H4 (cell line): ENCODE measurements around the gene TNFAIP8L2. TPM values are rescaled to one million over a fixed set of nuclear protein-coding genes. Genes with fewer than 3 reads are reported as not detected.

ENCODE experiments used
- DNase-seq: peaks from one replicate; pipeline ENCODE4 v3.0.0-alpha.2; 2015; ENCODE audit warnings: low spot score
- total RNA-seq: library from RNA; depleted of rRNA; stranded (reverse); fragments of >200 nt; shearing (Covaris generic); gene quantifications from 2 replicates; pipeline ENCODE4 v1.2.3, GENCODE V29; 2014; rRNA removed

Gene TNFAIP8L2
- total RNA-seq = not detected in 2 replicates

- DNase-seq = no peak
Measured at GRCh38 chr1:151156515-151156819, at the start of gene TNFAIP8L2. Gene TNFAIP8L2 (plus strand): TSS chr1:151156649. CDS start chr1:151158698, 2,049 bp downstream.

GRCh38 chr1:151106894-151107293, 49.6 kb upstream of the TNFAIP8L2 start:
- DNase-seq = no peak

- no peak for DNase-seq
Measured at GRCh38 chr1:151108331-151108730, 48.1 kb upstream of the TNFAIP8L2 start.

GRCh38 chr1:151113877-151114276, 42.6 kb upstream of the TNFAIP8L2 start:
- DNase-seq = no peak

GRCh38 chr1:151124763-151125403, 31.6 kb upstream of the TNFAIP8L2 start:
- no peak for DNase-seq

GRCh38 chr1:151128800-151129199, 27.6 kb upstream of the TNFAIP8L2 start:
- no peak for DNase-seq

- DNase-seq = no peak
Measured at GRCh38 chr1:151130987-151131586, 25.4 kb upstream of the TNFAIP8L2 start.

- no peak for DNase-seq
Measured at GRCh38 chr1:151131701-151132334, 24.6 kb upstream of the TNFAIP8L2 start.

- DNase-seq = no peak
Measured at GRCh38 chr1:151132335-151133017, 24.0 kb upstream of the TNFAIP8L2 start.

- no peak for DNase-seq
Measured at GRCh38 chr1:151133018-151133806, 23.2 kb upstream of the TNFAIP8L2 start.

- DNase-seq = no peak
Measured at GRCh38 chr1:151134396-151134795, 22.1 kb upstream of the TNFAIP8L2 start.

- DNase-seq = no peak
Measured at GRCh38 chr1:151134991-151135390, 21.5 kb upstream of the TNFAIP8L2 start.

GRCh38 chr1:151135433-151136385, 20.7 kb upstream of the TNFAIP8L2 start:
- DNase-seq = no peak

- DNase-seq = no peak
Measured at GRCh38 chr1:151137789-151138188, 18.7 kb upstream of the TNFAIP8L2 start.

GRCh38 chr1:151142411-151143056, 13.9 kb upstream of the TNFAIP8L2 start:
- DNase-seq = no peak

GRCh38 chr1:151143057-151143435, 13.4 kb upstream of the TNFAIP8L2 start:
- no peak for DNase-seq

- DNase-seq = no peak
Measured at GRCh38 chr1:151143986-151144385, 12.5 kb upstream of the TNFAIP8L2 start.

GRCh38 chr1:151144474-151145303, 11.8 kb upstream of the TNFAIP8L2 start:
- DNase-seq = no peak

- DNase-seq = no peak
Measured at GRCh38 chr1:151145304-151146071, 11.0 kb upstream of the TNFAIP8L2 start.
